ENCODE results near the gene CEP112.

Gene CEP112

DNA sequence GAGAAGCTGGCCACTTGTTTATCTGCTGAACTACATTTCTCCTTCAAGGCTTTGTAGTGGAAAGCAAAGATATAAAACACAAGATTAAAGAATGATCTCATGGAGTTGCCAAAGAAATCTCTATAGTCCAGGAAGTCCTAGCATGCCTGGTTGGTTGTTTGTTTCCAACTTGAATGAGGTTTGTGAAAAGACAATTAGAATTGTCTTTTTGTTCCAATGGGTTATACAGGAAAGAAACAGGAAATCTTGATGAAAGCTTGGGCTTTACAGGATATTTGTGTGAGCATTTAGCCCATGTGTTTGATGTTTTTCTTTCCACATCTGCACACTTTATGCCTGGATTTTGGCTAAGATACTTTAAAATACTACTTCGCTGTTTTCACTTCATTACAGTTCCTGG is 273.4 kb downstream of the CEP112 start:
- DNase-seq = no peak

DNA sequence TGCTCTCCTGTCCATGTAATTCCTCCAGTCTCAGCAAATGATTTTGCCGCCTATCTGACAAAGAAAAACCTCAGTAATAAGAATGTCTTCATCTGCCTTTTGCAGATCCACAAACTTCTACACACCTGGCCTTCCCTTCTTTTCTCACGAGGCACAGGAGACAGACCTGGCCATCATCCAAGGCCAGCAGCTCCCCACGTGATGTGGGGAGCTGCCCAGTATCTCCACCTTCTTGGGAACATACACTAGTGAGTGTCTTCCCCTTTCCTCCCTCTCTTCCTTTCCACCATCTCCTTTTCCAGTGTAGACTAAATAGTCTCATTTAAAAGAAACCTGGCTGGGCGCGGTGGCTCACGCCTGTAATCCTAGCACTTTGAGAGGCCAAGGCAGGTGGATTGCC is 274.4 kb downstream of the CEP112 start:
- no peak for DNase-seq

DNA sequence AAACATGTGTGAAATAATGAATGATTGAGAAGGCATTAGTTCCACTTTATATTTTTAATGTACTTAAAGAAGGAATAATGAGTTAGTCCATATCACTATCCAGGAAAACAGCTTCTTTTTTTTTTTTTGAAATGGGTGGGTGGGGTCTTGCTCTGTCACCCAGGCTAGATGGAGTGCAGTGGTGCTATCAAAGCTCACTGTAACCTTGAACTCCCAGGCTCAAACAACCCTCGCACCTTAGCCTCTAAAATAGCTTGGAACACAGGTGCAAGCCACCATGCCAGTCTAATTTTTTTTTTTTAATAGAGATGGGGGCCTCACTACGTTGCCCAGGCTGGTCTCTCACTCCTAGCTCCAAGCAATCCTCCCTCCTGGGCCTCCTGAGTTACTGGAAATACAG is 275.5 kb downstream of the CEP112 start:
- DNase-seq = no peak

DNA sequence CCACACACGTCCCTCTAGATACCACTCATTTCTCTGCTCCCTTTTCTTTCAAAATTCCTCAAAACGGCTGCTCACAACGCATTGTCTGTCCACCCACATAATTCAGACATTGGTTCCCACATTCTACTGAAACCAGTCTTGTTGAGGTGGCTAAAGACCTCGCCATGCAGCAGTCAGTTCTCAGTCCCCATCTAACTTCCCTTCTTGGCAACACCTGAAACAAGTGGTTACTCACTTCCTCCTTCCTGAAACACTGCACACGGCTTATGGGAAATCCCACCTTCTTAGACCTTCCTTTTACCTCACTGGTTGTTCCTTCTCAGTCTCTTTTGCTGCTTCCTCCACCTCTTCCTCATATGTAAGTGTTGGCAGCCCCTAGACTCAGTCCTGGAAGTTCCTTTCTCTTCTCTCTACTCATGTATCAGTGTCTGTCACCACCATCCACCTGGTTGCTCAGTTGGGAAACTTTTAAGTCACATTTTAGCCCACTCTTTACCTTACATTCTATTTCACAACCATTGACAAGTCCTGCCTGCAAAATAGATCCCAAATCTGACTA is 277.1 kb downstream of the CEP112 start:
- DNase-seq = no peak

DNA sequence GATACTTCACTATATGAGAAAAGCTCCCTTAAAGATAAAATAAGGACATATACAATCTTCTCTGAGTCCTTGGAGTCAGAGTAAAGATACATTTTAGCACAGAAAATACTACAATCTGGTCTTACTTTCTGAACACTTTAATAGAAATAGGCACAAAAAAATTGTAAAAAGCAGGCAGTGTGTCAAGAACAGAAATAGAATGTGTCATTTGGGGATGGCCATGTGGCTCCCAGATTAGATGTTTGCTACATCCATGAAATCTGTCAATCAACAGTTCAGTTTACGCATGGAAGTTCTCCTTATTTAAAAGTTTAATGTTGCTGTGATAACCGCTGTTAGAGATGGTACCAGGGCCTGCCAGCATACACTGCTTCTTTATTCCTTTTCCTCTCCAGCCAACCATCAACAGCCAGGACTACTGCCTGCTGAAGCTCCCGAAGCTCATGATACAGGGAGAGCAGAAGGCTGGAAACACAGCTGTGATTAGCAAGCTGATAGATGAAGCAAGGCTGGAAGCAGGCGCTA is 278.5 kb downstream of the CEP112 start:
- DNase-seq = no peak

DNA sequence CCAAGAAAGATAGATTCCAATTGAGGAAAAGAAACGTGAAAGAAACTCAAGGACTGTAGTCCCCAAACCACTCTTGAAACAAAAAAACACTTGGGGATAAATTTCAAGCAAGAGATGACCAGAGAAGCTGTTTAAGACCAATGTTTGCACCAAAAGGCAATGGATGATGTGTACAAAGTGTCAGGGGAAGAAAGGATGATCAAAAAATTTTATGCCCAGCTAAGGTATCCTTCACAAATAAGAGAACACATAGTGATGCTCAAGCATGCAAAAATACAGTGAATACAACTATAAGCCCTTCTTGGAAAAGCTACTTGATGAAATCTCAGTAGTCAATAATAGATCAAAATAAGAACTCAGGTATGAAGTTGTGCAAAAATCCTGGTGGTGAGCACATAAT is 281.1 kb downstream of the CEP112 start:
- no peak for DNase-seq

DNA sequence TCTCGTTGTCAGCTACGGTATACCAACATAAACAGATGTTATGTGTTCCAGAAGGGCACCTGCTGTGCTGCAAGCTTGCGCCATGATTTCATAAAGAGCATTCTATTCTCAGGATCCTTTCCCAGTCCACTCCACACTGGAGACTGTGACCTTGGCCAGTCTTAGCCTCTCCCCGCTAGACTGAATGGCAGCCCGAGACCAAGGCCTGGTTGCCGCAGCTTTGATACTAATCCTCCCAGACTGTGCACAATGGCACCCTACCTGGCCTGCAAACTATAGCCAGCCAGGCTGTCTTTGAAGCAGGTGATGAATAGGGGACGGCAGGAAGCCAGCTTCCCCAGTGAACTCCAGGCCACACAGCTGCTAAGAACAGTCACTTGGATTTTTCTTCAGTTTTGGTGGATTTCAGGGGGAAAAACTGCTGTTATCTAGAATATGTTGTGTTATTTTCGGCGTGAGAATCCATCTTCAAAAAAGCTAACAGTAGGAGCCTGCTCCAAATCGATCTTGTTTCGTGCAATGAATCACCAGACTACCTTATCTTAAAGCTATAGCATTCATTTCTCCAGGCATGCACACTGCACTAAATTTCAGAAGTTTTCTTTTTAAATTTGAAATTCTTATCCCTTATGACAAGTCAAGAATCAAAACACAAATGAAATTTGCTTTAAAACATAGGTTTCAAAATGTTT is 289.0 kb downstream of the CEP112 start:
- DNase-seq = no peak

DNA sequence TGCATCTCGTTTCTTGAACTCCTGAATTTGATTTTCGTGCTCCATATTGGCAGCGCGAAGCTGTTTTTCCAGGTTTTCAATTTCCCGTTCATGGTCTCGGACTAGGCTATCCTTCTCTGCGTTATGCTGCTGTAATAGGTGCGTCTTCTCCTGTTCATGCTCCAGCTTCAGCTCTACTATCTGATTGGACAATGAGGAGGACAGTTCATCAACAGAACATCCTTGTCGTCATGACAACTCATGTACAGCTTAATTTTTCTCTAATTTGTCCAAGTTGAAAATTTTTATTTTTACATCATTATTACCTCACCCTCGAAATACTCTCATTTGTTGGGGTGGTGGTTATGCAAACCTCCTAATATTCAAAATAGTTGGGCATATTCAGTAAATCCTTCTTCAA is 289.8 kb downstream of the CEP112 start:
- no peak for DNase-seq

DNA sequence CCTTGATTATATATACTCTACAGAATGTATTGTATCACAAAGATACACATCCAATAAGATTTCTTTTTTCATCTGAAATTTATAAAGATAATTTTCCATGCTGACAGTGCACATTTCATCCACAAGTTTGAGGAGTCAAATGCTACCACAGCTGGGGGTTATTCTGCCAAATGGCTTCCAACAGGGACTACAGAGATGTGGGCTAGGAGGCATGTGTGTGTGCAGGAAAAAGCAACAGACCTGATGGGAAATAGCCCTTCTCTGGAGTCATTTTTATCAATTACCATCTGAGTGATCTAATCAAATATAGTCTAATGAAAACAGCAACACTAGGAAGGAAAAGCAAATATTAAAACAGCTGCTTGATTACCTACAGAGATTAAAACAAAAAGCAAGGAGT is 290.5 kb downstream of the CEP112 start:
- no peak for DNase-seq

DNA sequence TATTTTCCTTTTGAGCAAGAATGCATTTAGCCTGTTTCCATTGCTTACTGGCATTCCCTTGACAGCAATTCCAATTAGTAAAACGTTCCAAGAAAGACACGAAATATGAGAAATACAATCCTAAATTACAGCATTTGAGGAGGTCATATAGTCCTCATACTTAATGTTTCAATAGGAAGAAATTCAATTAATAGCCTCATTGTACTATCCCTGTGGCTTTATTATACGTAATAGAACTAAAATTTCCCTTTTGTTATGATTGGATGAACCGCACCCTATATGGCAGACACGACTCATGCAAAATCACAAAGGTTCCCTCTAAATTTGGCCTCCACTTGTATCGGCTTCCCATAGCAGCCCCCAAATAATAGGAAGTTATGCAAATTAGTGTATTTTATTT is 291.7 kb downstream of the CEP112 start:
- no peak for DNase-seq

DNA sequence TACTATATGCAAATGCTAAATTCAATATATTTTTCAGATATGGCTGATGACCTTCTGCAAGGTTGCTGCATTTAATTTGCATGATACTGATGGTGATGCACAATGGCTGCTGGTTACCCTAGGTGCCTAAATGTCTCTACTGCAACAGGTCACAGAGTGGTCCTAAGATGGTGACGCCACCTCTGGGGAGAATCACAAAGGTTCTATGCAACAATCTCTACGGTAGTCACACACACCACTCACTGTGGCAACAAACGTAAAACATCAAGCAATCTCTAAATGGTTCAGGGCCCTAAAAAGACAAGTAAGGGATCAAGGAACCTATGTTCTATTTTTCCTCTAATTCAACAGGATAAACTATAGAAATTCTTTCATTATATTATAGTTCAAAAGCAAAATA is 293.3 kb downstream of the CEP112 start:
- no peak for DNase-seq

DNA sequence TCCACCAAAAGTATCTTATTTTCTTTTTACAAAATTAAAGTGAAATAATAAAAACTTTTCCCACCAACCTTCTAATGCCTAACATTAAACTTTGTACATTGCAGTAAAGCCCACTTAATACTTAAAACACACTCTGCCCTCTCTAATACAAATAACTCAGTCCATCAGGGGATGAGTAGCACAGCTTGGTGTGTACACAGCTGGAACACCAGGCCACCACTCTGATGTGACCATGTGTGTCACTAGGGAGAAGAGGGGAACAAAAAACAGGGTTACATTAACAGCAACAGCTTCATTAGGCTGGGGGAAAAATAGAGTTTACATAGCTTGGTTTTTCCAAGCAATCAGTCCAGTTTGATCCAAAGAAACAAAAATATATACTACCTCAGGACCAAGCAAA is 295.0 kb downstream of the CEP112 start:
- no peak for DNase-seq

DNA sequence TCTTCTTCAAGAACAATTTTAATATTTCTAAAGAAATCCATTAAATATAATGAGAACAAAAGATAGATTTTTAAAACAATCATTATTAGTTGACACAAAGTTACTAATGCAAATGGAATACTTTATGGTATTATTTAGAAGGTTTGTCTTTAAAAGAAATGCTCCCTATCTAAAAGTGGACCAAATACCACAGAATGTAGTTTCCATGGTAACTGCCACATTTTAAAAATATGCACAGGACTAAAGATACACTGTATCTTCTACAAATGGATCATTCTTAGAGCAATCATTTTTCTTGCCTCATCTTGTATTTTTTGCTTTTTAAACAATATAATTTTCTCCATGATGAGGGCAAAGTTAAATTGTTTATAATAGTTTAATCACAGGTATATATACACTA is 296.0 kb downstream of the CEP112 start:
- DNase-seq = no peak

DNA sequence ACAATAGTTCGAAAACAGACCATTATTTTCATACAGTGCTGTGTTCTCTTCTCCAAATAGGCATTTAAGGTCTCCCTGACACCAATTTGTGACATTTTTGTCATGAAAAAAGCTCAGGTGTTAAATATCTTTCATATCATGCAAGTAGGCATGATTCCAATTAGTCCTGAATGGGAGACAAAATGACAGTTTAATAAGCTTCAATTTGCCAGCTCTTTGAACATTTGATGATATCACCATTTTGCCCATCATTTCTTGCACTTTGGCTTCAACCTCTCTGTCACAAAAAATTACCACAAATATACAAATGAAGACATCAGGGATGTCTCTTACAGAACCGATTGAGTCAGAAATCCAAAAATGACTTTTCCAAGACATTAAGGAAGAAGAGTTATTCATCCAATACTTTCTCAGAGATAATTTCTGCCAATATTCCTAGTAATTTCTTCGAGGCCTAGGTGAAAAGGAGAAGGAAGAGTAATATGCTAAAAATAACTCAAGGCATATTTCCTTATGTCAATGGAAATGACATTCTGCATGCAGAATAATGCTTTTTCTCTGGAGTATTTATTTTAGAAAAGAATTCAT is 298.1 kb downstream of the CEP112 start:
- no peak for DNase-seq

DNA sequence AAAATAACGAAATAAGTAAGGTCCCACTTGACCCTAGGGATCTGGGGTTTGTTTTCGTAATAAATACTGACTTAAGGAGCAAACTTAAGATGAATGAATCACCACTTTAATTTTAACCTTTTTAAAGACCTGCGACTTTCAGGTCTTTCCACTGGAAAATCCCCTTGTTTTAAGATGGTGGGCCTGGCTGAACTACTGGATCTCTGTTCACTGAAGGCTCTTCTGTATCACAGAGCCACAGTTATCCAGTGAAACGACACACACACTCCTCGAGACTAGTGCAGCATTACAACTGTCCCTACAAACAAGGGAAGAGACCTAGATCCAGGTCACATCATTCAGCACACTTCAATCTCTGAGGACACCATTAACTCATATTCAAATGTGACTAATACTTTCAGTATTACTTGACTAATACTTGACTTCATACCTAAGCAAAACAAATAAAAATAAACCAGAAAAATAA is 299.0 kb downstream of the CEP112 start:
- no peak for DNase-seq

DNA sequence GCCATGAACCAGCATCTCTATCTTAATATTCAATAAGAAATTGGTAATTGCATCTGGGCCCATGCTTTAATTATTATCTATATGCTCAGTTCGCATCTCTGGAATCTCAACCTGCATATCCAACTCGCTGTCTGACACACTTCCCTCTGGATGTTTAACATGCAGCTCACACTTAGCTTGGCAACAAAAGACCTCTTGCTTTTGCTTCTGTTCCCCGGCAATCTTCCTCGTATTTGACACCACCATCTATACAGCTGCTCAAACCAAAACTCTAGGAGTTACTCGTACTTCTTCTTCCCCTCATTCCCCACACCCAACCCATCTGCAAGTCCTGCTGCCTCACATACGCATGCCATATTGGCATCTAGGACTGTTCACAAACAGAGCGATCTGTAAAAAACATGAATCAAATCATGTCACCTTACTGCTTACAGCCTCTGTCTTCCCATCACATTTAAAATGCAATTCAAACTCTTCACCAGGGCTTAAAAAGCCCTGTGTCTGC is 300.6 kb downstream of the CEP112 start:
- DNase-seq = no peak

DNA sequence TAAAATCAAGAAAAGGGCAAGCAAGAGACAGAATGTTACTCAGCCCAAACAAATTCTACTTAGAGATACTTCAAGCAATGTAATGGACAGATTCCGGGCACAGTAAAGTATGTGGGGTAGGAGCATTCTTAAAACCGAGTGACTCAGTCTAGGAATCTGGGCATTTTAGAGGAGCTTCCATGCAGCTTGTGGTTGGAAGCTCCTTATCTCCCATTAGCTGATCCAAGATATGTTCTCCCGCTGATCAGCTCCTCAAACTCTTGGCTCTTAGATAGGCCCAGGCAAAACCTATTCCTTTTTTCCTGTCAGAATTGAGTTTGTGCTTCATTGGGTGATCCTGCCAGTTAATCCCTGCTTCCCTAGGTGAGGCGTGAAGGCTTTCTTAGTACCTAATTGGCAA is 303.3 kb downstream of the CEP112 start:
- DNase-seq = no peak

DNA sequence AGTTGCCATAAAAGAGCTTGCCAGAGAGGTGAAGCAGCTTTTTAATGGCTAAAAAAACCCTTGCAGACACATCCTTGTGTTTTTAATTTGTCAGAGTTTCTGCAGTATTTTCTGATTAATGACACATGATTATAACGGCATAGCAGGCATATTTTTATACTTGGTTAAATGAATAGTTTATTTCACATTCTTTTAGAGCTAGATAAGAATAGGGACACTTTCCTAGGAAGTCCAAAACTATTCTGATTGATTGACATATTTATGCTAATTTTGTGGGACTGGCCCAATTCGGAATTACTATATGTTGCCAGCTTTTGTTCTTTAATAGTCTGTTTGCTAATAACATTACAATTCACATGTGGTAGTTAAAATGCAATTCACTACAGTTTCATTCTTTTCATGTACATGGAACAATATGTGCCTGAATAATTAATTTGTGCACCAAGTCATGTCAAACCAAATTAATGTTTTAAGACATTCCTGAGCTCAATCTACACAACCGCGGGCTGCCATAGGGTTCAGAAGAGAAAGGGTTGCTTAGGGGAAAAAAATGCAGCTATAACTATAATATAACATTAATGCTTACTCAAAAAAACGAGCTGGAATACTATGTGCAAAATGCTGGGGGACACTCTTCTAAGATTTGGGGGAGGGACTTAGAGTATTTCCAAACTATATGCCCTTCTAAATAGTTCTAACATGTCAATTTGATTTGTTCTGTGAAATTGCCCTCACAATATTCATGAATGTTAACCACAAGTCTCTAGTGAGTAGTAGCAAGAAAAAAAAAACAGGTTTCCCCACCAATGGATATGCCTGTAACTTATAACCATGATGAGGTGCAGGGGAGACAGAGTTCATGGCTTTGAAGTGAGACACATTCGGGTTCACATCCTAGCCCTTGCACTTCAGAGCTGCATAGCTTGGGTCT is 305.4 kb downstream of the CEP112 start:
- no peak for DNase-seq

DNA sequence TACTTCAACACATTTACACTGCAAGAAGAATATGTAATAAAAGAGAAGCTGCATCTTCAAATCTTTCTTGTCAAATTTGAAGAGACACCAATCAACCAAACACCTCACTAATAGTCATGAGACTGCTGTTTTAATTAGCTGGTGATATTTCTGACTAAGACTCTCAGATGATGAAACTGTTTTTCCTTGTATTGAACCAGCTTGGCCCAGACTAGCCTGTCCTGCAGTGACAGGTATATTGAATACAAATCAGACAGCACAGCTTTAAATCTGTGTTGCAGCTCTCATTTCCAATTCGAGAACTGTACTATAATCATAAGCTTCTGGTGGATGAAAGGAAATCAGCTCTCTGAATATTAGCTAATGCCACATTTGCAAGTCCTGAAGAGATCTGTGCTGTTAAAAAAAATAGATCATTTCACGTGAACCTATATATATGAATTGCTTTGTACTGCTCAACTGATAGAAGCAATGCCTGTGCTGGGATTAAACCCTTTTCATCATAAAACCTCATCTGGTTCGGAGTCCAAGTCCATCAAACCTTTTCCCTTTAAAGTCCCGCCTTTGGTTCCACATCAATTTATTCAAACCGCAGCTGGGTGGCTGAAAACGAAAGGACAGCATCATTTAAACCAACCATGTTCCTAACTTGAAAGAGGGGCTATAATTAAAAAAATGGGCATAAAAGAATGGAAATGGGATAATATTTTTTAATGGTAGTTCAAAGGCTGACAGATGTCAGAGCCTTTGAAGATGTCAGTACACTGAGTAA is 306.2 kb downstream of the CEP112 start:
- DNase-seq = no peak

DNA sequence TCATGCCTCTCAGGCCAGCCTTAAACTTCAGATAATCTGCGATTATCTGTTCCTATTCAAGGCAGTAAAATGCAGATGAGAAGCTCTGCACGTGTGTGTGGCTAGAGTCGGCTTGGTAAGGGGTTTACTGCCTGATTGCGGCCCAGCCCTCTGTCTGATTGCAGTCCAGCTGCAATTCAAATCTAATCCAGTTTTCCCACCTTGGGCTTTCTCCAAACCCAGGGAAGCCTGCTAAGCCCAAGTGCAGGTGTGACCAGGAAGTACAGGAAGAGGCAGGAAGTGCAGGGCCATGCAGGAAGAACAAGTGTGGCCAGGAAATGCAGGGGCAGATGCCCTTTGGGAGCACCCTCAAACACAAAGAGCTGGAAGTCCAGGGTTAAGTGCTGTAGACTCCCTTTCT is 314.9 kb downstream of the CEP112 start:
- no peak for DNase-seq

DNA sequence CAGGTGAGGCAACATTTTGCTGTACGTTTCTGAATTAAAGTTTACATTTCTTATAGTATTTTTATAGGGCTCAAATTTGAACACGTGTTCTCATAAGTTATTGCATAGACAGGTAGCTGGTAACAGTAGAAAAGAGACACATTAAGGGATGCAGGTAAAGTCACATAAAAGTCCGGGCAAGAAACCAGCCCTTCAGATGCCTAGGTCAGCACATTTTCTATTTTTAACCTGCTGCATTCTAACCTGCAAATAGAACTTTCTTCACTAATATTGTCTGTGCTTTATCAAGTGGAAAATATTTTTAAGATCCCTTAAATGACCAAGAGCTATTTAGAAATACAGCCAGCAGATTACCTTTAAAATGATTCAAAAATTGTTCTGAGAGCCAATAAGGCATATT is 323.1 kb downstream of the CEP112 start:
- DNase-seq = no peak

DNA sequence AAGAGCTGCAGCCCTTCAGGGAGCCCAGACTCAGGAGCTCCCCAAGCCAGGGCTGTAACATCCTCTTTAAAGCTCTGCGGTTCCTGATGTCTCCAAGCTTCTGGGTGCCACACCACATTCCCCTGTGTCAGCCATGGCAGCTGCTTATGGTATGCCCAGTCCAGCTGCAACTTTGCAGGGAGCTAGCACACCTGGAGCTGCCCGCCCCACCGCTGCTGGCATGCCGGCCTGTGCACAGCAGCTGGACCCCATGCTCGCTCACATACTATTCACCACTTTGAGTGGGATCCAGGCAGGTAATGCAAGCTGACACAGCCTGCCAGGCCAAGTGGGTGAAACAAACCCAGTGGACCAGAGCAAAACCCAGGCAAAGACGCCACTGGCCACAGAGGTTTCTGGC is 324.9 kb downstream of the CEP112 start:
- no peak for DNase-seq
